ENCODE measurements around the gene USP13. TPM values are rescaled to one million over a fixed set of nuclear protein-coding genes. Genes with fewer than 3 reads are reported as not detected.
"Not testable (repeated sequence)": the region's sequence is repeated elsewhere in the genome, so short reads cannot be mapped to it uniquely, and the experiment has no call there.

Gene USP13
- total and polyA plus RNA-seq, 2 experiments from 2014 or later, result 30.6 to 31.1 TPM

DNA sequence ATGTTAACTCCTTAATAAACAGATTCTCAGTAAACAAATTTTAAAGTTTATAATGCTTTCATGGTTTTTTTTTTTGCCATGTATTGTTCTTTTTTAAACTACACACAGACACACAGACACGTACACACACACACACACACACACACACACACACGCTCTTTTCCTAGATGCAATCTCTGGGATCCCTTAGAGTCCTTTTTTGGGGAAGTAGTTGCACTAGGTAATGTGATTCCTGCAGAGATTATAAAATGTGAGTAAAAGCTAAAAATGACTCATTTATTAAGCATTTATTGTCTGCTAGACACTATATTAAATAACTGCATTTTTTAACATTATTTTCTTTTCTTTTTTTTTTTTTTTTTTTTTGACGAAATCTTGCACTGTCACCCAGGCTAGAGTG is 28.4 kb upstream of the USP13 start:
- no peaks in the 10 kb centered on the region for H3K27me3 ChIP-seq
- DNase-seq (ENCODE audit: low read depth in 1 of 2, low spot score in 1 of 2), result no peak
- no peaks in the 10 kb centered on the region for H3K4me1 ChIP-seq (ENCODE audit: low read depth)
- no peak overlapping the region for H3K4me3 ChIP-seq
- TF ChIP-seq, protein P1, sequence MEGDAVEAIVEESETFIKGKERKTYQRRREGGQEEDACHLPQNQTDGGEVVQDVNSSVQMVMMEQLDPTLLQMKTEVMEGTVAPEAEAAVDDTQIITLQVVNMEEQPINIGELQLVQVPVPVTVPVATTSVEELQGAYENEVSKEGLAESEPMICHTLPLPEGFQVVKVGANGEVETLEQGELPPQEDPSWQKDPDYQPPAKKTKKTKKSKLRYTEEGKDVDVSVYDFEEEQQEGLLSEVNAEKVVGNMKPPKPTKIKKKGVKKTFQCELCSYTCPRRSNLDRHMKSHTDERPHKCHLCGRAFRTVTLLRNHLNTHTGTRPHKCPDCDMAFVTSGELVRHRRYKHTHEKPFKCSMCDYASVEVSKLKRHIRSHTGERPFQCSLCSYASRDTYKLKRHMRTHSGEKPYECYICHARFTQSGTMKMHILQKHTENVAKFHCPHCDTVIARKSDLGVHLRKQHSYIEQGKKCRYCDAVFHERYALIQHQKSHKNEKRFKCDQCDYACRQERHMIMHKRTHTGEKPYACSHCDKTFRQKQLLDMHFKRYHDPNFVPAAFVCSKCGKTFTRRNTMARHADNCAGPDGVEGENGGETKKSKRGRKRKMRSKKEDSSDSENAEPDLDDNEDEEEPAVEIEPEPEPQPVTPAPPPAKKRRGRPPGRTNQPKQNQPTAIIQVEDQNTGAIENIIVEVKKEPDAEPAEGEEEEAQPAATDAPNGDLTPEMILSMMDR (IDR thresholded peaks at IDR 0.05; ENCODE audit: low read depth, low read length), result no peak
- H3K27ac ChIP-seq, result no peak overlapping the region
- H3K9me3 ChIP-seq (ENCODE audit: low read depth), result no peaks in the 10 kb centered on the region
- peaks cover 41% of the 10 kb centered on the region for H3K36me3 ChIP-seq

DNA sequence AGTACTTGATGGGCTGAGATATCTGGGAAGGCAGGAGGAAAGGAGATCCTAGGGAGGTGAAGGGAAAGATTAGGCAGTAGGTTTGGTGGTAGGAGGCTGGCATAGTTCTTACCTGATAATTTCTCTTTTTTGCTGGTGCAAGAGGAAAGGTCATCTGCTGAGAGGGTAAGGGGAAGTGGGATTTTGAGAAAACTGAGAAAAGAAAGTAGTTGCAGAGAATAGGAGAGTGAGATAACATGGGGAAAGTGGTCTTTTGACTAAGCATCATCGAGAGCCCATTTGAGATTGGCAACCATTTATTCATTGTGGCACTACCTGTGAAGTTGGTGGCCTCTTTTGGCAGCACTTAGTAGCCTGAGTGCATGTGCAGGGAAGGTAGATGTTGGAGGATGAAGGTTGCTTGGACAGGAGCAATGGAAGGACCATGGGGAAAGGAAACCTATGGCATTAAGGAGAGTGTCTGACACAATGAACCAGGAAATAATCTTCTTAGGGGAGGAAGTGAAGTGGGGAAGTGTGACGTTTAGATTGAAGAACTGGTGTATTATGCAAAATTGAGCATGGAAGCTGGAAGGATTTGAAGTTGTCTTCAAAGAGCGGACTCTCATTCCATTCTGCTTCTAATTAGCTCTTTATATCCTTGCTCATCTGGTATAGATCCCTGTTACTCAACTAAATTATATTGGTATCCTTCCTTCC is 21.9 kb upstream of the USP13 start:
- Histone ChIP-seq H3K27me3 (no peaks in the 10 kb centered on the region), H3K9me3 (ENCODE audit: low read depth) (no peaks in the 10 kb centered on the region), H3K27ac (no peak overlapping the region), H3K4me1 (ENCODE audit: low read depth) (no peaks in the 10 kb centered on the region), H3K36me3 (no peaks in the 10 kb centered on the region), H3K4me3 (no peak overlapping the region)
- TF ChIP-seq, protein P1 (IDR thresholded peaks at IDR 0.05; ENCODE audit: low read depth, low read length), result no peak
- no peak for DNase-seq (ENCODE audit: low read depth in 1 of 2, low spot score in 1 of 2)

DNA sequence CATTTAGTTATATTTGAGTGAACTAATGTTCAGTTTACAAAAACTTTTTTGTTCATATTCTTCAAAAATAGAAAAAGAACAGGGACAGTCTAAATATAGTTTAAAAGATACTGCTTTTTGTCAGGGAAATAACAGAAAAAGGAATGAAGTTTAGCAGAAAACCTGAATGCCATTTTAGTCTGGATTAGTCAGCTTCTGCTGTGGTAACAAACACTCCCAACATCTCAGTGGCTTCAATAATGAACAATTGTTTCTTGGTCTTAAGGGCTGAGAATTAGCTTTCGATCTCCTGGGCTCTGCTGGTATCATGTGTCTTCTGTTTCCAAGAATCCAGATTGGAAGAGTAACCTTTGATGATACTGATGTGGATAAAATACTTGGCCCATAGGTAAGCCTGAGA is 12.4 kb upstream of the USP13 start:
- no peaks in the 10 kb centered on the region for H3K27me3 ChIP-seq
- TF ChIP-seq, protein P1 (IDR thresholded peaks at IDR 0.05; ENCODE audit: low read depth, low read length), result no peak
- H3K4me1 ChIP-seq (ENCODE audit: low read depth), result no peaks in the 10 kb centered on the region
- H3K4me3 ChIP-seq, result no peak overlapping the region
- DNase-seq (ENCODE audit: low read depth in 1 of 2, low spot score in 1 of 2), result no peak
- no peak overlapping the region for H3K27ac ChIP-seq
- H3K9me3 ChIP-seq (ENCODE audit: low read depth), result no peaks in the 10 kb centered on the region
- H3K36me3 ChIP-seq, result no peaks in the 10 kb centered on the region

DNA sequence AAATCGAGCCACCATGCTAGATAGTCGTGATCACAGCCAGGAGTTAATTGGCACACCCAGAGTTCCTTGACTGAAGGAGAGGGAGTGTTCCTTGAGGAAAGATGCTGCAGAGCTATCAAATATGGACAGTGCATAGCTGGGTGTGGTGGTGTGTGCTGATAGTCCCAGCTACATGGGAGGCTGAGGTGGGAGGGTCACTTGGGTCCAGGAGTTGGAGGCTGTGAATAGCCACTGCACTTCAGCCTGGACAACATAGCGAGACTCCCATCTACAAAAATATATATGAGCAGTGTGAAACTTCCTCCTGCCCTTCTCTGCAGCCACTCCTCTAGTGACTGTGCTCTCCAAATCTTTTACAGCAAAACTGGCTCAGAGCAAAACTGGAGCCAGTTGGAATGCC is 10.0 kb upstream of the USP13 start:
- TF ChIP-seq, protein P1 (IDR thresholded peaks at IDR 0.05; ENCODE audit: low read depth, low read length), result no peak
- no peak overlapping the region for H3K4me3 ChIP-seq
- no peaks in the 10 kb centered on the region for H3K9me3 ChIP-seq (ENCODE audit: low read depth)
- no peaks in the 10 kb centered on the region for H3K36me3 ChIP-seq
- H3K4me1 ChIP-seq (ENCODE audit: low read depth), result no peaks in the 10 kb centered on the region
- DNase-seq (ENCODE audit: low read depth in 1 of 2, low spot score in 1 of 2), result no peak
- H3K27ac ChIP-seq, result no peak overlapping the region
- no peaks in the 10 kb centered on the region for H3K27me3 ChIP-seq

DNA sequence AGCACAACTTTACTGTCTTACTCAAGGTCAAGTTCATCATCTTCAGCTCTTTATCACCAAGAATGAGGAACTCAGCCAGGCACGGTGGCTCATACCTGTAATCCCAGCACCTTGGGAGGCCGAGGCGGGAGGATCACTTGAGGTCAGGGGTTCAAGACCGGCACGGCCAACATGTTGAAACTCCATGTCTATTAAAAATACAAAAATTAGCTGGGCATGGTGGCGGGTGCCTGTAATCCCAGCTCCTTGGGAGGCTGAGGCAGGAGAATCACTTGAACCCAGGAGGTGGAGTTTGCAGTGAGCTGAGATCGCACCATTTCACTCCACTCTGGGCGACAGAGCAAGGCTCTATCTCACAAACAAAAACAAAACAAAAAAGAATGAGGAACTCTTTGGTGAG is 9.0 kb upstream of the USP13 start:
- not testable (repeated sequence) for H3K4me1 ChIP-seq (ENCODE audit: low read depth); H3K36me3 ChIP-seq; H3K4me3 ChIP-seq; DNase-seq (ENCODE audit: low read depth in 1 of 2, low spot score in 1 of 2); H3K27ac ChIP-seq; H3K9me3 ChIP-seq (ENCODE audit: low read depth); H3K27me3 ChIP-seq

DNA sequence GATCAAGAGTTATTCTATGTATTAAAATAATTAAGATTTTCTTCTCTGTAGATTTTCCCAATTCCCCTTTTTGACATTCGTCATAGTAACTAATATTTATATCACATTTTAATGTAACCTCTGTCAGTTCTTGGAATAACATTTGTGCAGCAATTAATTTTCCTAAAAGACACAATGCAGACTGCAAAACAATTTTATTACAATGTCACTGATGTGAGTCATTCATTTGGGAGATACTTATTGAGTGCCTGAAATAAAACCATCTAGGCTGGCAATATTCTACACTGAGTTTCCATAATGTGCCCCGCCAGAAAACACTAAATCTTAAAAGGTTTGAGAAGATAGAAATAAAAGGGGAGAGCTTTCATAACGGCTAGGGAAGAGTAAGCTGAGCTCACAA is 6.7 kb upstream of the USP13 start:
- TF ChIP-seq, protein P1 (IDR thresholded peaks at IDR 0.05; ENCODE audit: low read depth, low read length), result no peak
- Histone ChIP-seq H3K27me3 (no peaks in the 10 kb centered on the region), H3K9me3 (ENCODE audit: low read depth) (no peaks in the 10 kb centered on the region), H3K36me3 (no peaks in the 10 kb centered on the region), H3K4me3 (no peak overlapping the region), H3K4me1 (ENCODE audit: low read depth) (no peaks in the 10 kb centered on the region), H3K27ac (no peak overlapping the region)
- DNase-seq (ENCODE audit: low read depth in 1 of 2, low spot score in 1 of 2), result no peak
